DOHH2 (cell line): ENCODE results near the gene CSRNP3.

ENCODE experiments used
- H3F3A ChIP-seq: fragments of 200-600 bp; sonication (generic), shearing (Covaris generic); 2 replicates; pipeline ENCODE4 v1.6.0; 2016; ENCODE audit warnings: antibody characterized with exemption, mild to moderate bottlenecking; ENCODE audit not compliant: control insufficient read depth, insufficient read depth
- H3K27ac ChIP-seq: fragments of 200-600 bp; sonication (generic); 2 replicates; pipeline ENCODE4 v1.5.1; 2014; ENCODE audit warnings: low read depth, mild to moderate bottlenecking, low read length, moderate library complexity
- H3K27me3 ChIP-seq: fragments of 200-600 bp; sonication (generic); 2 replicates; pipeline ENCODE4 v1.6.1; 2014; ENCODE audit warnings: mild to moderate bottlenecking, low read length, mixed read lengths; ENCODE audit not compliant: control insufficient read depth
- H3K36me3 ChIP-seq: fragments of 200-600 bp; sonication (generic); 2 replicates; pipeline ENCODE4 v1.6.1; 2014; ENCODE audit warnings: mild to moderate bottlenecking, low read length, moderate library complexity, mixed read lengths; ENCODE audit not compliant: control insufficient read depth
- H3K4me1 ChIP-seq: fragments of 200-600 bp; sonication (generic); 2 replicates; pipeline ENCODE4 v1.6.1; 2014; ENCODE audit warnings: mild to moderate bottlenecking, low read length, mixed read lengths; ENCODE audit not compliant: control insufficient read depth
- H3K4me2 ChIP-seq: fragments of 200-600 bp; sonication (generic); 2 replicates; pipeline ENCODE4 v1.6.0; 2014; ENCODE audit warnings: mild to moderate bottlenecking, low read length, moderate library complexity
- H3K4me3 ChIP-seq: fragments of 200-600 bp; sonication (generic); 2 replicates; pipeline ENCODE4 v1.5.1; 2014; ENCODE audit warnings: mild to moderate bottlenecking, low read length, mixed read lengths
- H3K79me2 ChIP-seq: fragments of 200-600 bp; sonication (generic); 2 replicates; pipeline ENCODE4 v1.6.1; 2014; ENCODE audit warnings: mild to moderate bottlenecking, low read length, mixed read lengths; ENCODE audit not compliant: control insufficient read depth
- H3K9me2 ChIP-seq: fragments of 200-600 bp; sonication (generic); replicated peaks from 2 replicates; pipeline ENCODE4 v1.6.1; 2014; ENCODE audit warnings: mild to moderate bottlenecking, low read length, mixed read lengths; ENCODE audit not compliant: control insufficient read depth
- H3K9me3 ChIP-seq: fragments of 200-600 bp; sonication (generic); 2 replicates; pipeline ENCODE4 v1.6.1; 2014; ENCODE audit warnings: antibody characterized with exemption, low read length, mixed read lengths; ENCODE audit not compliant: control insufficient read depth, insufficient read depth
- H4K20me1 ChIP-seq: fragments of 200-600 bp; sonication (generic); 2 replicates; pipeline ENCODE4 v1.6.0; 2014; ENCODE audit warnings: low read depth, mild to moderate bottlenecking, antibody characterized with exemption, low read length, moderate library complexity; ENCODE audit not compliant: control insufficient read depth, insufficient read depth
- CTCF ChIP-seq: fragments of 200-600 bp; sonication (generic); IDR thresholded peaks from one replicate; pipeline ENCODE4 v1.5.1; 2014; ENCODE audit warnings: antibody characterized with exemption, mild to moderate bottlenecking, low read depth, low read length; ENCODE audit not compliant: poor library complexity, severe bottlenecking
- EZH2phosphoT487 ChIP-seq: fragments of 200-600 bp; sonication (generic); IDR thresholded peaks from 2 replicates; pipeline ENCODE4 v1.6.1; 2017; ENCODE audit warnings: borderline replicate concordance, mild to moderate bottlenecking, antibody characterized with exemption, low read length, moderate library complexity, mixed read lengths

The CSRNP3 gene

DNA sequence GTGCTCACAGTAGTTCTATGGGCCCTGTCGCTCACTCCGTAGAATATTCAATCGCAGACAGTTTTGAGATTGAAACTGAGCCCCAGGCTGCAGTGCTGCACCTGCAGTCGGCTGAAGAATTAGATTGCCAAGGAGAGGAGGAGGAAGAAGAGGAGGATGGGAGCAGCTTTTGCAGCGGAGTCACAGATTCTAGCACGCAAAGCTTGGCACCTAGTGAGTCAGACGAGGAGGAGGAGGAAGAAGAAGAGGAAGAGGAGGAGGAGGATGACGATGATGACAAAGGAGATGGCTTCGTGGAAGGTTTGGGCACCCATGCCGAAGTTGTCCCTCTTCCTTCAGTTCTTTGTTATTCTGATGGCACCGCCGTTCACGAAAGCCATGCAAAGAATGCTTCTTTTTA is 209.4 kb downstream of the CSRNP3 start:
- Histone ChIP-seq H3K79me2 (no peaks in the 10 kb centered on the region), H3K9me2 (no peaks in the 10 kb centered on the region), H3F3A (peaks cover 18% of the 10 kb centered on the region), H3K4me3 (no peak overlapping the region), H3K36me3 (peaks cover 13% of the 10 kb centered on the region), H3K9me3 (no peaks in the 10 kb centered on the region), H4K20me1 (no peaks in the 10 kb centered on the region), H3K4me2 (no peak overlapping the region), H3K27me3 (no peaks in the 10 kb centered on the region), H3K4me1 (peaks cover 26% of the 10 kb centered on the region), H3K27ac (no peak overlapping the region)
- no peak for TF ChIP-seq CTCF
- TF ChIP-seq EZH2phosphoT487, result no peak

DNA sequence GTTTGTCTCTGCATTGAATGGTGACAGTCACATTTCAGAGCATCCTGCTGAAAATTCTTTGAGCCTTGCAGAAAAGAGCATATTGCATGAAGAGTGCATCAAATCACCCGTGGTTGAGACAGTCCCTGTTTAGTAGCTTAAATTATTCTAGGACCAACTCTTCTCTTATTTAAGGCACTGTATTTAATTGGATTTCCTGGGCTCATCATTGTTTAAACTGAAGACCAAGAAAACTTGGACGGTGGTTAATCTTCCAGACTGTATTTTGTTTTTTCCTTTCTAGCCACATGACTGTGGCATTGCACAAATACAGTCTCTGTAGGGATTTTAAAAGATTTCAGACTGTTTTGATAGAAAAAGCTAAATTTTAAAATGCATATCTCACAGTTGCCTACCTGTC is 210.1 kb downstream of the CSRNP3 start:
- Histone ChIP-seq H3K9me3 (no peaks in the 10 kb centered on the region), H3K27ac (no peak overlapping the region), H3F3A (peaks cover 11% of the 10 kb centered on the region), H3K9me2 (no peaks in the 10 kb centered on the region), H4K20me1 (no peaks in the 10 kb centered on the region), H3K4me1 (peaks cover 20% of the 10 kb centered on the region), H3K36me3 (peaks cover 13% of the 10 kb centered on the region), H3K27me3 (no peaks in the 10 kb centered on the region), H3K4me3 (no peak overlapping the region), H3K4me2 (no peak overlapping the region), H3K79me2 (no peaks in the 10 kb centered on the region)
- TF ChIP-seq CTCF, result no peak

- no peaks in the 10 kb centered on the region; the same call in 1 of the 2 replicates for H3K36me3 ChIP-seq
- H3F3A ChIP-seq, result no peaks in the 10 kb centered on the region
Measured at GRCh38 chr2:165681841-165682240, 212.3 kb downstream of the CSRNP3 start.

More at GRCh38 chr2:165681841-165682240, 212.3 kb downstream of the CSRNP3 start:
- H4K20me1 ChIP-seq, result no peaks in the 10 kb centered on the region
- no peak overlapping the region for H3K4me2 ChIP-seq
- H3K27ac ChIP-seq, result no peak overlapping the region
- no peaks in the 10 kb centered on the region for H3K9me3 ChIP-seq
- H3K27me3 ChIP-seq, result no peaks in the 10 kb centered on the region
- no peak overlapping the region for H3K4me3 ChIP-seq
- H3K4me1 ChIP-seq, result no peaks in the 10 kb centered on the region
- no peak for TF ChIP-seq EZH2phosphoT487
- no peak for TF ChIP-seq CTCF
- H3K79me2 ChIP-seq, result no peaks in the 10 kb centered on the region
- no peaks in the 10 kb centered on the region for H3K9me2 ChIP-seq
